Measurements from ENCODE around the gene SERPINA5. TPM values are rescaled to one million over a fixed set of nuclear protein-coding genes. Genes with fewer than 3 reads are reported as not detected.
A peak's percentile ranks its signal among the peaks of the same experiment; 100 is the strongest.
"Not testable (repeated sequence)": the region's sequence is repeated elsewhere in the genome, so short reads cannot be mapped to it uniquely, and the experiment has no call there.

SERPINA5 gene
- total RNA-seq, 1 experiment from 2014 or later, result 2.9 TPM

GRCh38 chr14:94621358-94622134 is 40.3 kb downstream of the SERPINA5 start:
- DNase-seq (ENCODE audit: low read depth), result no peak

GRCh38 chr14:94622653-94623421 is 41.6 kb downstream of the SERPINA5 start:
- DNase-seq (ENCODE audit: low read depth), result no peak

GRCh38 chr14:94623422-94623809 is 42.2 kb downstream of the SERPINA5 start:
- DNase-seq (ENCODE audit: low read depth), result no peak

GRCh38 chr14:94623856-94624499 is 42.8 kb downstream of the SERPINA5 start:
- DNase-seq (ENCODE audit: low read depth), result no peak

GRCh38 chr14:94624537-94625352 is 43.5 kb downstream of the SERPINA5 start:
- no peak for DNase-seq (ENCODE audit: low read depth)

GRCh38 chr14:94625353-94625635 is 44.1 kb downstream of the SERPINA5 start:
- no peak for DNase-seq (ENCODE audit: low read depth)

GRCh38 chr14:94628578-94628977 is 47.4 kb downstream of the SERPINA5 start:
- no peak for DNase-seq (ENCODE audit: low read depth)

- no peak for DNase-seq (ENCODE audit: low read depth)
These were observed 49.2 kb downstream of the SERPINA5 start for GRCh38 chr14:94630396-94630795.

- DNase-seq (ENCODE audit: low read depth), result no peak
These were observed 49.8 kb downstream of the SERPINA5 start for GRCh38 chr14:94631050-94631449.

GRCh38 chr14:94631536-94632304 is 50.5 kb downstream of the SERPINA5 start:
- DNase-seq (ENCODE audit: low read depth), result no peak

- no peak for DNase-seq (ENCODE audit: low read depth)
These were observed 51.0 kb downstream of the SERPINA5 start for GRCh38 chr14:94632305-94632590.

GRCh38 chr14:94633121-94633520 is 51.9 kb downstream of the SERPINA5 start:
- no peak for DNase-seq (ENCODE audit: low read depth)

GRCh38 chr14:94635154-94635553 is 53.9 kb downstream of the SERPINA5 start:
- no peak for DNase-seq (ENCODE audit: low read depth)

- no peak for DNase-seq (ENCODE audit: low read depth)
These were observed 55.7 kb downstream of the SERPINA5 start for GRCh38 chr14:94636744-94637412.

GRCh38 chr14:94637814-94638213 is 56.6 kb downstream of the SERPINA5 start:
- DNase-seq (ENCODE audit: low read depth), result not testable (repeated sequence)

GRCh38 chr14:94638339-94638738 is 57.1 kb downstream of the SERPINA5 start:
- DNase-seq (ENCODE audit: low read depth), result peak; percentile 8

GRCh38 chr14:94638961-94639817 is 58.0 kb downstream of the SERPINA5 start:
- DNase-seq (ENCODE audit: low read depth), result no peak

- no peak for DNase-seq (ENCODE audit: low read depth)
These were observed 59.8 kb downstream of the SERPINA5 start for GRCh38 chr14:94640721-94641631.

GRCh38 chr14:94641632-94641955 is 60.4 kb downstream of the SERPINA5 start:
- no peak for DNase-seq (ENCODE audit: low read depth)
